ENCODE data around the gene SLC39A8. TPM values are rescaled to one million over a fixed set of nuclear protein-coding genes. Genes with fewer than 3 reads are reported as not detected.

The SLC39A8 gene
- total RNA-seq, 3 donors from 2014 or later (not counting 1 experiment from before 2014, with no cell fraction given), result 18.0 to 20.0 (median 18.2) TPM

DNA sequence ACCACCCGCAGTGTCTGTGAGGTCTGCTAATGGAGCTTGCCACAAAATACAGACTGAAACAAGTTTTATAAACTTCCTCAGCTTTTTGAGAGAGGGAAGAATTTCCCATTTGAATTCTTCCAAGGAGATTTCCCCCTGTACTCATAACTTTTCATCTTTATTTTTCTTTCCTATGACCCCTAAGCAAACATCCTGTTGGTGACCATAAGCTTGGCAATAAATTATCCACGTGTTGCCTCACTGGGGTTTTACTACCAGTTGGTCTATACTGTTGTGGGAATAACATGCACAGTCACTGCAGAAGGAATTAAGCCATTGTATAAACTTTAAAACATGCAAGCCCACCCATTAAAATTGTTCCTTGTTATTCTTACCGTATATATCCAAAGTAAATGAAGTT lies 86.2 kb downstream of the SLC39A8 start:
- Histone ChIP-seq H3K27me3 (ENCODE audit: control insufficient read depth, insufficient read depth, low read length) (no peaks in the 10 kb centered on the region), H3K36me3 (ENCODE audit: control insufficient read depth, insufficient read depth, low read length) (no peaks in the 10 kb centered on the region), H3K27ac (ENCODE audit: low read length) (no peak overlapping the region), H3K9me3 (ENCODE audit: control insufficient read depth, insufficient read depth, low read length) (no peaks in the 10 kb centered on the region), H3K4me3 (ENCODE audit: low read length) (no peak overlapping the region), H3K4me1 (ENCODE audit: control insufficient read depth, insufficient read depth, low read length) (no peaks in the 10 kb centered on the region)
- WGBS (ENCODE audit: insufficient coverage), result 43% methylated on average over 2 of the region's 3 CpGs
- no peak overlapping the region for H3K4me3 Mint-ChIP-seq
- intact Hi-C loops (cut with micrococcal nuclease), result no loop called here
- H3K4me1 Mint-ChIP-seq, result no peaks in the 10 kb centered on the region
- no peak overlapping the region for H3K27ac Mint-ChIP-seq
- no peaks in the 10 kb centered on the region for H3K27me3 Mint-ChIP-seq (ENCODE audit: low read depth in 2 of 2)
- TF ChIP-seq, protein P1, sequence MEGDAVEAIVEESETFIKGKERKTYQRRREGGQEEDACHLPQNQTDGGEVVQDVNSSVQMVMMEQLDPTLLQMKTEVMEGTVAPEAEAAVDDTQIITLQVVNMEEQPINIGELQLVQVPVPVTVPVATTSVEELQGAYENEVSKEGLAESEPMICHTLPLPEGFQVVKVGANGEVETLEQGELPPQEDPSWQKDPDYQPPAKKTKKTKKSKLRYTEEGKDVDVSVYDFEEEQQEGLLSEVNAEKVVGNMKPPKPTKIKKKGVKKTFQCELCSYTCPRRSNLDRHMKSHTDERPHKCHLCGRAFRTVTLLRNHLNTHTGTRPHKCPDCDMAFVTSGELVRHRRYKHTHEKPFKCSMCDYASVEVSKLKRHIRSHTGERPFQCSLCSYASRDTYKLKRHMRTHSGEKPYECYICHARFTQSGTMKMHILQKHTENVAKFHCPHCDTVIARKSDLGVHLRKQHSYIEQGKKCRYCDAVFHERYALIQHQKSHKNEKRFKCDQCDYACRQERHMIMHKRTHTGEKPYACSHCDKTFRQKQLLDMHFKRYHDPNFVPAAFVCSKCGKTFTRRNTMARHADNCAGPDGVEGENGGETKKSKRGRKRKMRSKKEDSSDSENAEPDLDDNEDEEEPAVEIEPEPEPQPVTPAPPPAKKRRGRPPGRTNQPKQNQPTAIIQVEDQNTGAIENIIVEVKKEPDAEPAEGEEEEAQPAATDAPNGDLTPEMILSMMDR (IDR thresholded peaks at IDR 0.05), result no peak
- H3K9me3 Mint-ChIP-seq, result no peaks in the 10 kb centered on the region
- ATAC-seq (no peak), DNase-seq (no peak)
- H3K36me3 Mint-ChIP-seq, result no peaks in the 10 kb centered on the region

DNA sequence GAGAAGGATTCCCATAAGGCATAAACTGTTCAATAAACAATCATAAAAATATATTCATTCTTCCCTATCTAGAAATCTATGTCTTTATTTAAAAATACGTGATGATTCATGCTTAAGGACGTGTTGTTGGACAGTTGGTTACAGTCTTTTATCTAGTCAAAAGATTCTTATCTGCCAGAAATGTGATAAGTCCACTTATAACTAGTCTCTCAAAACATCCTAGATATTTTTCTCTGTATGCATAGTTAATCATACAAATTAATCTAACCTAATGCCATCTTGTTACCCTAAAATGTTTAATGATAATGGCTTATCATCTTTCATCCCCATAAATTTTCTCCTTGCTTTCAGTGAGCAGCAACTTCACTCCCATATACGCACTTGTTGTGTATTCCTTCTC lies 89.0 kb downstream of the SLC39A8 start:
- no peaks in the 10 kb centered on the region for H3K9me3 Mint-ChIP-seq
- Histone ChIP-seq H3K36me3 (ENCODE audit: control insufficient read depth, insufficient read depth, low read length) (no peaks in the 10 kb centered on the region), H3K27ac (ENCODE audit: low read length) (no peak overlapping the region), H3K9me3 (ENCODE audit: control insufficient read depth, insufficient read depth, low read length) (no peaks in the 10 kb centered on the region), H3K27me3 (ENCODE audit: control insufficient read depth, insufficient read depth, low read length) (no peaks in the 10 kb centered on the region), H3K4me1 (ENCODE audit: control insufficient read depth, insufficient read depth, low read length) (no peaks in the 10 kb centered on the region), H3K4me3 (ENCODE audit: low read length) (no peak overlapping the region)
- no peak for DNase-seq
- WGBS (ENCODE audit: insufficient coverage), result 92% methylated on average over 2 of the region's 3 CpGs
- H3K27me3 Mint-ChIP-seq (ENCODE audit: low read depth in 2 of 2), result no peaks in the 10 kb centered on the region
- H3K27ac Mint-ChIP-seq, result no peak overlapping the region
- TF ChIP-seq, protein P1 (IDR thresholded peaks at IDR 0.05), result no peak
- ATAC-seq, result no peak
- H3K4me3 Mint-ChIP-seq, result no peak overlapping the region
- H3K4me1 Mint-ChIP-seq, result no peaks in the 10 kb centered on the region
- H3K36me3 Mint-ChIP-seq, result no peaks in the 10 kb centered on the region
- intact Hi-C loops (cut with micrococcal nuclease), result no loop called here

DNA sequence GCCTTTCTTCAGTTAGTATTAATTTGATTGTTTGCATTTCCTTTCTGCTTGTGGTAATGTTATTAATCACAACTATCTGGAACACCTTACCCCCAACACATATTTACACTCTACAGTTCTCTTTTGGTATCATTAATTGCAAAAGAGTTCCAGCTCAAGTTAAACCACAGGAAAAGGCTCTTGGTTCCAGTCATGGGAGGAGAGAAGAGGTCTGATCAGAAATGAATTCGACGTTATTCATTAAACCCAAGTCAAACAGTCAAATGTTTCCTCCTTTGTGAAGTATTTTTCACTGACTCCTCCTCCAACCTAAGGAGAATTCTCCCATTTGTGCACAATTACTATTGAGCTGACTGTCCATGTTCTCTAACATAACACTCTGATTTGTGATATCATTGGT lies 91.4 kb downstream of the SLC39A8 start:
- Histone ChIP-seq H3K4me3 (ENCODE audit: low read length) (no peak overlapping the region), H3K27me3 (ENCODE audit: control insufficient read depth, insufficient read depth, low read length) (no peaks in the 10 kb centered on the region), H3K36me3 (ENCODE audit: control insufficient read depth, insufficient read depth, low read length) (no peaks in the 10 kb centered on the region), H3K9me3 (ENCODE audit: control insufficient read depth, insufficient read depth, low read length) (no peaks in the 10 kb centered on the region), H3K27ac (ENCODE audit: low read length) (no peak overlapping the region), H3K4me1 (ENCODE audit: control insufficient read depth, insufficient read depth, low read length) (no peaks in the 10 kb centered on the region)
- Mint-ChIP-seq H3K36me3 (no peaks in the 10 kb centered on the region), H3K4me3 (no peak overlapping the region), H3K27me3 (ENCODE audit: low read depth in 2 of 2) (no peaks in the 10 kb centered on the region), H3K27ac (no peak overlapping the region), H3K4me1 (no peaks in the 10 kb centered on the region), H3K9me3 (no peaks in the 10 kb centered on the region)
- WGBS (ENCODE audit: insufficient coverage), result 72% methylated on average over 2 of the region's 2 CpGs
- DNase-seq (no peak), ATAC-seq (no peak)
- intact Hi-C loops (cut with micrococcal nuclease), result no loop called here
- TF ChIP-seq, protein P1 (IDR thresholded peaks at IDR 0.05), result no peak

DNA sequence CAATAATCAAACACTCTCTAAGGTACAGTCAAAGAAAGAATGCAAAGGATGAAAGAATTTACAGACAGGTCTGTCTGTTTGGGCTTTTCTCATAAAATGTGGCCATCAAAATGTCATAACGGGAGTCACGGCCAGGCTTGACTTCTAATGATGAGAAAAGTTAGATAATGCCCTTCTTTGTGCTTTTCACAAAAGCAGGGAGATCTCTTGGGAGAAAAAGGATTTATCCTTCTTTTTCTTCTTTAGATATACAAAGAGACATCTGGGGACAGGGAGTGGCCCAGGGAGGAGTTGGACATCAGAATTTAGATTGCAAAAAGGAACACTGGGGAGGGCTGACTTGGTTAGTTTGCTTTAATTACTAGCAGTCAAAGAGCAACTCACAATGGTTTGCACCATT lies 93.1 kb downstream of the SLC39A8 start:
- H3K9me3 ChIP-seq (ENCODE audit: control insufficient read depth, insufficient read depth, low read length), result no peaks in the 10 kb centered on the region
- Mint-ChIP-seq H3K27me3 (ENCODE audit: low read depth in 2 of 2) (no peaks in the 10 kb centered on the region), H3K4me1 (no peaks in the 10 kb centered on the region), H3K9me3 (no peaks in the 10 kb centered on the region), H3K27ac (no peak overlapping the region), H3K4me3 (no peak overlapping the region), H3K36me3 (no peaks in the 10 kb centered on the region)
- DNase-seq (no peak), ATAC-seq (no peak)
- TF ChIP-seq, protein P1 (IDR thresholded peaks at IDR 0.05), result no peak
- H3K36me3 ChIP-seq (ENCODE audit: control insufficient read depth, insufficient read depth, low read length), result no peaks in the 10 kb centered on the region
- no peak overlapping the region for H3K27ac ChIP-seq (ENCODE audit: low read length)
- intact Hi-C loops (cut with micrococcal nuclease), result no loop called here
- no peaks in the 10 kb centered on the region for H3K4me1 ChIP-seq (ENCODE audit: control insufficient read depth, insufficient read depth, low read length)
- H3K4me3 ChIP-seq (ENCODE audit: low read length), result no peak overlapping the region
- WGBS (ENCODE audit: insufficient coverage), result 95% methylated on average over 2 of the region's 2 CpGs
- H3K27me3 ChIP-seq (ENCODE audit: control insufficient read depth, insufficient read depth, low read length), result no peaks in the 10 kb centered on the region

Data from natural killer cell (primary cell).